HS-5 (cell line): Measurements from ENCODE around the gene MTRF1.
A peak's percentile ranks its signal among the peaks of the same experiment; 100 is the strongest.

Experiments
- DNase-seq: peaks from one replicate; pipeline ENCODE4 v3.0.0-alpha.2; 2012; ENCODE audit warnings: low read depth

Gene MTRF1, protein sequence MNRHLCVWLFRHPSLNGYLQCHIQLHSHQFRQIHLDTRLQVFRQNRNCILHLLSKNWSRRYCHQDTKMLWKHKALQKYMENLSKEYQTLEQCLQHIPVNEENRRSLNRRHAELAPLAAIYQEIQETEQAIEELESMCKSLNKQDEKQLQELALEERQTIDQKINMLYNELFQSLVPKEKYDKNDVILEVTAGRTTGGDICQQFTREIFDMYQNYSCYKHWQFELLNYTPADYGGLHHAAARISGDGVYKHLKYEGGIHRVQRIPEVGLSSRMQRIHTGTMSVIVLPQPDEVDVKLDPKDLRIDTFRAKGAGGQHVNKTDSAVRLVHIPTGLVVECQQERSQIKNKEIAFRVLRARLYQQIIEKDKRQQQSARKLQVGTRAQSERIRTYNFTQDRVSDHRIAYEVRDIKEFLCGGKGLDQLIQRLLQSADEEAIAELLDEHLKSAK

GRCh38 chr13:41263261-41263971, at the start of gene MTRF1:
MTRF1 (minus strand) TSS chr13:41263576; CDS start chr13:41260907, 2,669 bp downstream.
- DNase-seq = peak; percentile 34

- no peak for DNase-seq
Observed at GRCh38 chr13:41313117-41313516, 49.7 kb upstream of the MTRF1 start.

DNA sequence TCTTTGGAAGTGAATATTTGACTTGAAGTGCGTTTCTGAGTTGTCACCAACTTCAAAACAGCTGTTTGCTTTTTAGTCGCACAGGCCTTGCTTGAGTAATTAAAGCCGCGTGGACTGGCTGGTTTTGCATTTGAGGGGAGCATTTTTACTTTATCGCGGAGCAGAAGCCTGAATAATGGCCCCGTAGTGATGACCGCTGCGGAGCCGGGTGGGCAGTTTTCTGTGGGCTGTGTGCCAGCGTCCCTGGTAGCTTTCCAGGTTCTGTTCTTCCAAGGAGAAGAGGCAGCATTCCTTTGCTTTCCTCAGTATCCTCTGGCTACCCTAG, 48.8 kb upstream of the MTRF1 start:
- DNase-seq = no peak

- no peak for DNase-seq
Observed at GRCh38 chr13:41311406-41312175, 48.2 kb upstream of the MTRF1 start.

DNA sequence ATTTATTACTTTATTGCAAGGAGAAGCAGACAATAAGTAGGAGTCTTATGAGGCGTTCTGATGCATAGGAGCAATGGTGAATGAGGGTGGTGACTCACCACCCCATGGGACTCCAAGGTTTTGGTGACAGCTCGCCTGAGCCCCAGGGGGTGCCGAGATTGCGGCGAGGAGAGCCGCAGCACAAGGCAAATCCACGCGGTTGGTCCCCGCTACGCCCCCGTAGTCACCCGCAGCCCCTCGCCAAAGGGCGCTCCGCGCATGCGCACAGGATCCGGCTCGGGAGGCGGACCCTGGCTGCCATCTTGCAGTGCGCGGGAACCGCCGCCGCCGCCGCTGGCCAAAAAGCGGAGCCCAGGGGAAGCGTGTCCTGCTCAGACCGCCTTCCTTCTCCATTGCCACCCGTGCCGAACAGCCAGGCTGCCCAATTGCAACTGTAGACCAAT, 47.6 kb upstream of the MTRF1 start, which contains the start of gene NAA16:
TSS of gene NAA16 (plus strand) at position 305 of the 443 bp plus-strand sequence. CDS start 262 bp downstream, outside the sequence.
- peak; percentile 53 for DNase-seq

- no peak for DNase-seq
Observed at GRCh38 chr13:41307884-41308640, 44.7 kb upstream of the MTRF1 start.

DNA sequence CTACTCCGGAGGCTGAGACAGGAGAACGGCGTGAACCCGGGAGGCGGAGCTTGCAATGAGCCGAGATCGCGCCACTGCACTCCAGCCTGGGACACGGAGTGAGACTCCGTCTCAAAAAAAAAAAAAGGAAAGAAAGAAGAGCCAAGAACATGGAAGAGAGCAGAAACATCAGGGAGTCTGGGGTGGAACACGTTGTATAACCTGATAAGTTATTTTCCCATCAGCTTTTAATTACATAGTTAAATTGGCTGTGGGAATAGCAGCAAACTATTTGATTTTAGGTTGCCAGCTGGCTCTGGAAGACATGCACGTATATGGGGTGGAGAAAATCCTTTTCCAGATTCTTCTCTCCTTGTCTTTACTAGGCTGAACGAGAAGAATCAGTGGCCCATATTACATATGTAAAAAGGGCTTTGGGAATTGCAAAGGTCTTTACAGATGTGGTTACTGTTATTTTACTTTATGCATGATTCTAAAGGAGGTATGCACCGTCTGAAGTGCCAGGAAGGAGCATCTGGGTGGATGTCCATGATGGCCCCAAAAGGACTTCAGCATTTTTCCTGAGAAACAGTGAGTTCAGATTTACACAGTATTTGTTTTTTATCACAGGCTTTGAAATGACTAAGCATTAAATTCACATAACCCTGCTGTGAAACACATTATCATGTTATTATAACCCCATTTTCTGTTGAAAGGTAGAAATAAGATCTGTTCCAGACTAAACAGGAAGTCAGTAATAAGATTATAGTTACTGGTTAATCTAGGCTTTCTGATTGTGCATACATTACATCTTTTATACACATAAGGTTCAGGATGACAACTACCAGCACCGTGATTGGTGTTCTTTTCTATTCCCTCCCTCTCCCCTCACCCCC, 43.1 kb upstream of the MTRF1 start:
- DNase-seq = no peak

- no peak for DNase-seq
Observed at GRCh38 chr13:41304551-41304950, 41.2 kb upstream of the MTRF1 start.

DNA sequence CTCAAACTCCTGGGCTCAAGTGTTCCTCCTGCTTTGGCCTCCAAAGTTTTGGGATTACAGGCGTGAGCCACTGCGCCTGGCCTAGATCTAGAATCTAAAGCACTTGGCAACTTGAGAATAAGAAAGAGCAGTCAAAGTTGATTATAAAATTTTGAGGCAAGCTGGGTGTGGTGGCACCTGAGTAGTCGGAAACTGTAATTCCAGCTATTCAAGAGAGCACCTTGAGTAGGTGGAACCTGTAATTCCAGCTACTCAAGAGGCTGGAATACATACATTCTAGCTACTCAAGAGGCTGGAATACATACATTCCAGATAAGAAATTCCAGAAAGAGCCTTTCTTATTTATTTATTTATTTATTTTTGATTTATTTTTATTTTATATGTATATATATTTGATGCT, 39.4 kb upstream of the MTRF1 start:
- DNase-seq = no peak

DNA sequence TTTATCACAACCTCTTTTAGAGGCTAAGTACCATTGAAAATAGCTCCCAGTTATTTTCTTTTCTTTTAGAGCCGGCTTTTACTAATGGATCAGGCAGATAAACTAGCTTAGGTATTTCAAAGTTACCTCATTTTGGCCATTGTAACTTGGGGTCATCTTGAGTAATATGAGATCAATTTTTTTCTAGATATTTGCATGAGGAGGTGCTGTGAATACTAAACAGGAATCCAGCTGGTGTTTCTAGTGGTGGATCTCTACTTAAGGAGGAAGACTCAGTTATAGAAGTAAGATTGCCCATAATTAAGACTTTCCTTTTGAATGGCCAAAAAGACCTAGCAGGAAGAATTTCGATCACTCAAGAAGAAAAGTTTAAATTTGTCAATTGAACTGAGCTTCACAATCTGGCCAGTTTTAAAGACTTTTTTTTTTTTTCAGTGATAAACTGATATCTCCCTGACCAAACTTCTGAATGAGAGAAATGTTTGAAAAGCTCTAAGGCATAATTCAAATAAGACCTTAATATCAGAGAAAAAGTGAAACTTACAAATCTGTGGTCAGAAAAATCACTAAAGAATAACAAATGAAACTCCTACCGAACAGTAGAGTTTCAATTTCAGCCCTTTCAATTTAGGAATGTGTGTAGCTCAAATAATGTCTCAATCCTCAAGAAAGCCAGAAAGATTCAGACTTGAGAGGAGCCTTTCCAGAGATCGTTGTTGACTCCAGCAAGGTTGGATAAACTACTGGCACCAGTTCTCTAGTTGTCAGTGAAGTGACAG, 36.1 kb upstream of the MTRF1 start:
- no peak for DNase-seq

DNA sequence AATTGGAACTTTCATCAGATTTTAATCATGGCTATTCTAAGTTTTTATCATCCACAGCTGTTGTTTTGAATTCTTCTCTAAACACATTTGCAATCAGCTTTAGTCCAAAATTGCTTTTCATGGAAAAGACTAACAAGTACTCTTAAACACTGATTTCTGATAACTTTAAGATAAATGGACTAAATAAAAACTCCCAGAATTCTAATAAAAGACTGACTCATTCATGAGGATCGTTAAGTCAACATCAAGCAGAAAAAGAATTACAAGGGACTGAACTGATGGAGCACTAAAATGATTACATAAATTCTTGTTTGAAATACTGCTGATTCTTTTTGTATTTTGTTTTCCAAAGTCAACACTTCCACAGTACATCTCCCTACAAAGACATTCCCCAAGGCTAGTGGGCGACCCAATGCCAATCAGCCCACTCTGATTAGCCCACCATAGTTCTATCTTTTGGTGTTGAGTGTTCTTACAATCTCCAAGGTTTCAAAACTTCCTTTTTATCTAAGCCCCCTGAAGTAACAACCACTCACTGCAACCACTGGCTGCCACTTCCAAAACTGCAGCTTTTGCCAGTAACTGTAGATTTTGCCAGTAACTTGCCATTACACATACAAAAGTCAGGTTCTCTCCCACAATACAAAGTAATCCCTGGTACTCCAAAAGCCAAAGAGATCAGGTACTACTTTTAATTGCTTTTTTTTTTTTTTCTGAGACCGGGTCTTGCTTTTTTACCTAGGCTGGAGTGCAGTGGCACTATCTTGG, 33.7 kb upstream of the MTRF1 start:
- no peak for DNase-seq

DNA sequence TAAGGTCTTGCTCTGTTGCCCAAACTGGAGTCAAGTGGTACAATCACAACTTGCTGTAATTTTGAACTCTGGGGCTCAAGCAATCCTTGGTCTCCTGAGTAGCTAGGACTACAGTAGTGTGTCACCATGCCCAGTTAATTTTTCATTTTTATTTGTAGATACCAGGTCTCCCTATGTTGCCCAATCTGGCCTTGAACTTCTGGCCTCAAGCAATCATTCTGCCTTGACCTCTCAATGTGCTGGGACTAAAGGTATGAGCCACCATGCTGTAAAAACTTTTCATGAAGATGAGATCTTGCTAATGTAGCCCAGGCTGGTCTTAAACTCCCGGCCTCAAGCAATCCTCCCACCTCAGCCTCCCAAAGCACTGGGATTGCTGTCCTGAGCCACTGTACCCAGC, 32.6 kb upstream of the MTRF1 start:
- no peak for DNase-seq

DNA sequence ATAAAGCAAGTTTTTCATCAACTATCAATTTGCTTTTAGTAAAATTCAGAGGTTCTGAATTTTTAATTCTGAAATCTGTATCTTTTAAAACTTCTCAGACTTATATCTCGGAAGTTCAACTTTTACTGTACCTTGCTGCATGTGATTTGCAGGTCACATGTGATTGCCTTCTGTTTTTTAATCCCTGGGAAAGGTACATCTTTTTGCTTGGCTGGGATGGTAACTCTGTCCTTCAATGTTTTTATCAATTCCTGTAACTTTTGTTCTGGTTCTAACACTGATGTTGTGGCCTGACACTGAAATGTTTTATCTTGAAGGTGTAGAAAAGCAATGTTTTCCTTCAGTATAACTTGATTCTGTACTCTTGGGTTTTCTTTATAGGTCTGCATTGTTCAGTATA, 31.5 kb upstream of the MTRF1 start:
- no peak for DNase-seq

DNA sequence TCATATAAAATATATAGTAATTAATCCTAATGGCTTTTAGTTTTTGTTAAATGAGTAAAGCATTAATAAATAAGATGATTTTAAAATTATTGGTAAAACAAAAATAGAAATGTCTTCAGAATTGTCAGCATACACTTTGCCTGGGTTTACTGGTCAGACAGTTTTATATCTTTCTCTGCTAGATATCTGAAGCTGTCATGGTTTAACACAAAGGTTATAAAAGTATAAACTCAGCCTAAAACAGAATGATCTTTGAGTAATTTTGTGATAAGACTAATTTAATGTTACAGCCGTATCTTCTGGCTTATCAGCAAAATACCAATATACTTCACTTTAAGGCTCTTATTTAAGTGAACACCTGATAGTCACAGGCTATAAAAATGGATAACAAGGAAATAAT, 29.9 kb upstream of the MTRF1 start:
- DNase-seq = no peak

GRCh38 chr13:41291246-41291645, 27.9 kb upstream of the MTRF1 start:
- no peak for DNase-seq

DNA sequence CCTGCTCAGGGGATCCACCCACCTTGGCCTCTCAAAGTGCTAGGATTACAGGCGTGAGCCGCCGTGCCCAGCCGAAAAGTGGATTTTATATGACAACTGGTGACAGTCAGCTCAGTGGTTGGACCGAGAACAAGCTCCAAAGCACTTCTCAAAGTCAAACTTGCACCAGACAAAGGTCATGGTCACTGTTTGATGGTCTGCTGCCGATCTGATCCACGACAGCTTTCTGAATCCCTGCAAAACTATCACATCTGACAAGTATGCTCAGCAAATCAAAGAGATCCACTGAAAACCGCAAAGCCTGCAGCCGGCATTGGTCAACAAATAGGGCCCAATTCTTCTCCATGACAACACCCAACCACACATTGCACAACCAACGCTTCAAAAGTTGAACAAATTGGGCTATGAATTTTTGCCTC, 26.1 kb upstream of the MTRF1 start:
- DNase-seq = no peak

GRCh38 chr13:41286370-41286769, 23.0 kb upstream of the MTRF1 start:
- no peak for DNase-seq

DNA sequence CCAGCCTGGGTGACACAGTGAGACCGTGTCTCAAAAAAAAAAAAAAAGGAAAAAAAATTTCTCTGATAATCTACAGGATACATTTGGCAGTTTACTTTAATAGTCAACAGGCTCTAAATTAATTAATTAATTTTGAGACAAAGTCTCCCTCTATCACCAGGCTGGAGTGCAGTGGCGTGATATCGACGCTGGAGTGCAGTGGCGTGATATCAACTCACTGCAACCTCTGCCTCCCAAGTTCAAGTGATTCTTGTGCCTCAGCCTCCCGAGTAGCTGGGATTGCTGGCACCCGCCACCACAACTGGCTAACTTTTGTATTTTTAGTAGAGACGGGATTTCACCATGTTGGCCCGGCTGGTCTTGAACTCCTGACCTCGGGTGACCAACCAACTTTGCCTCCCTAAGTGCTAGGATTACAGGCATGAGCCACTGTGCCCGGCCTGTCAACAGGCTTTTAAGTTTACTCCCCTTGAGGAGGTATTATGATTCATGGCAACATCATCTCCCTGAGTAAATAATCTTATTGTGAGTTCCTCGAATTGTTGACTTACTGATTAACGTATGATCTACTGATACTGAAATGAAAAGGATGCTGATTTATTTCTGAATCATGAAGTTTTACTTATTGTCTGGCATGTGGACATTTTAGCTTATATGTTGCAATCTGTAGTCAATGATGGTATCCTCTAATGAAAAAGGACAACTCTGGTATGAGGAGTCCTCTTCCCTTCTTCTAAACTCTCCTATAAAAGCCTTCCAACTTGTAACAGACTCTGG, 21.3 kb upstream of the MTRF1 start:
- peak; percentile 71 for DNase-seq
